Measurements from ENCODE around the gene MGRN1. TPM values are rescaled to one million over a fixed set of nuclear protein-coding genes. Genes with fewer than 3 reads are reported as not detected.

The MGRN1 gene
- 26.4 and 30.2 TPM in 2 replicates for total RNA-seq (2014; rRNA removed; shearing (Covaris generic))
- polyA plus RNA-seq (2016; fragmentation: Nextera tagmentation; extraction: Ambion mirVana) = 13.1 and 14.0 TPM in 2 replicates

GRCh38 chr16:4624015-4624826 lies at the start of gene MGRN1:
TSS of gene MGRN1 (plus strand) at chr16:4624826. CDS start at chr16:4624961, 135 bp downstream.
- in situ Hi-C loops (cut with MboI) = no loop called here
- WGBS, 2 experiments (ENCODE audit: low coverage in 1 of 2, low lambda C conversion rate in 2 of 2, missing lambda C conversion rate in 2 of 2) = 6 to 7% methylated on average over 37 to 42 of the region's 42 CpGs
- H3K4me3 ChIP-seq = peak within 1 kb of the TSS; percentile 97
- no peaks in the 10 kb centered on the region; the same call in 1 of the 2 replicates for H3F3A ChIP-seq (ENCODE audit: insufficient read depth)
- H3K79me2 ChIP-seq (ENCODE audit: insufficient read depth) = peaks cover 44% of the 10 kb centered on the region
- H3K36me3 ChIP-seq (ENCODE audit: low read depth) = no peaks in the 10 kb centered on the region
- no peaks in the 10 kb centered on the region for H3K9me2 ChIP-seq (ENCODE audit: insufficient read depth)
- peak within 1 kb of the TSS; percentile 96 for H3K4me2 ChIP-seq (ENCODE audit: unreplicated experiment)
- H3K9ac ChIP-seq = peak within 1 kb of the TSS; percentile 97
- peak within 1 kb of the TSS; percentile 74 for H2AFZ ChIP-seq
- TF ChIP-seq EZH2phosphoT487 (IDR thresholded peaks at IDR 0.05; ENCODE audit: insufficient read depth, low read depth) (no peak), EZH2 (IDR thresholded peaks at IDR 0.05; ENCODE audit: insufficient read depth, poor library complexity, severe bottlenecking) (no peak)
- H3K27me3 ChIP-seq (replicated peaks; ENCODE audit: insufficient read depth) = no peaks in the 10 kb centered on the region
- peak; percentile 99 for DNase-seq
- H4K20me1 ChIP-seq (ENCODE audit: insufficient read depth) = no peaks in the 10 kb centered on the region
- no peaks in the 10 kb centered on the region for H3K9me3 ChIP-seq (ENCODE audit: low read depth)
- H3K4me1 ChIP-seq (ENCODE audit: insufficient read depth) = no peaks in the 10 kb centered on the region
- peak within 1 kb of the TSS; percentile 93 for H3K27ac ChIP-seq

GRCh38 chr16:4574919-4575705 lies 49.5 kb upstream of the MGRN1 start:
- Histone ChIP-seq H3K27me3 (replicated peaks; ENCODE audit: insufficient read depth) (no peaks in the 10 kb centered on the region), H3K9ac (no peak overlapping the region), H3K4me1 (ENCODE audit: insufficient read depth) (no peaks in the 10 kb centered on the region), H3K9me2 (ENCODE audit: insufficient read depth) (no peaks in the 10 kb centered on the region), H2AFZ (no peak overlapping the region), H3K79me2 (ENCODE audit: insufficient read depth) (no peaks in the 10 kb centered on the region), H3F3A (ENCODE audit: insufficient read depth) (no peaks in the 10 kb centered on the region), H4K20me1 (ENCODE audit: insufficient read depth) (no peaks in the 10 kb centered on the region), H3K9me3 (ENCODE audit: low read depth) (no peaks in the 10 kb centered on the region), H3K4me2 (ENCODE audit: unreplicated experiment) (no peak overlapping the region), H3K27ac (no peak overlapping the region), H3K4me3 (no peak overlapping the region), H3K36me3 (ENCODE audit: low read depth) (no peaks in the 10 kb centered on the region)
- in situ Hi-C loops (cut with MboI) = no loop called here
- TF ChIP-seq EZH2 (IDR thresholded peaks at IDR 0.05; ENCODE audit: insufficient read depth, poor library complexity, severe bottlenecking) (no peak), EZH2phosphoT487 (IDR thresholded peaks at IDR 0.05; ENCODE audit: insufficient read depth, low read depth) (no peak)
- 62 to 65% methylated on average over 11 of the region's 11 CpGs for WGBS, 2 experiments (ENCODE audit: low coverage in 1 of 2, low lambda C conversion rate in 2 of 2, missing lambda C conversion rate in 2 of 2)
- DNase-seq = no peak

GRCh38 chr16:4576008-4576407 lies 48.6 kb upstream of the MGRN1 start:
- H3K4me3 ChIP-seq = no peak overlapping the region
- DNase-seq = no peak
- no peaks in the 10 kb centered on the region for H3K79me2 ChIP-seq (ENCODE audit: insufficient read depth)
- no peaks in the 10 kb centered on the region for H3K9me3 ChIP-seq (ENCODE audit: low read depth)
- no peak overlapping the region for H2AFZ ChIP-seq
- H3K27ac ChIP-seq = no peak overlapping the region
- H3K4me2 ChIP-seq (ENCODE audit: unreplicated experiment) = no peak overlapping the region
- H4K20me1 ChIP-seq (ENCODE audit: insufficient read depth) = no peaks in the 10 kb centered on the region
- in situ Hi-C loops (cut with MboI) = no loop called here
- TF ChIP-seq EZH2phosphoT487 (IDR thresholded peaks at IDR 0.05; ENCODE audit: insufficient read depth, low read depth) (no peak), EZH2 (IDR thresholded peaks at IDR 0.05; ENCODE audit: insufficient read depth, poor library complexity, severe bottlenecking) (no peak)
- 89 to 91% methylated on average over 11 to 15 of the region's 15 CpGs for WGBS, 2 experiments (ENCODE audit: low coverage in 1 of 2, low lambda C conversion rate in 2 of 2, missing lambda C conversion rate in 2 of 2)
- no peaks in the 10 kb centered on the region for H3K9me2 ChIP-seq (ENCODE audit: insufficient read depth)
- no peaks in the 10 kb centered on the region for H3F3A ChIP-seq (ENCODE audit: insufficient read depth)
- H3K36me3 ChIP-seq (ENCODE audit: low read depth) = no peaks in the 10 kb centered on the region
- H3K9ac ChIP-seq = no peak overlapping the region
- no peaks in the 10 kb centered on the region for H3K27me3 ChIP-seq (replicated peaks; ENCODE audit: insufficient read depth)
- no peaks in the 10 kb centered on the region for H3K4me1 ChIP-seq (ENCODE audit: insufficient read depth)

GRCh38 chr16:4578961-4579530 lies 45.6 kb upstream of the MGRN1 start:
- no peak for TF ChIP-seq EZH2phosphoT487 (IDR thresholded peaks at IDR 0.05; ENCODE audit: insufficient read depth, low read depth)
- no peak for TF ChIP-seq EZH2 (IDR thresholded peaks at IDR 0.05; ENCODE audit: insufficient read depth, poor library complexity, severe bottlenecking)
- H3F3A ChIP-seq (ENCODE audit: insufficient read depth) = no peaks in the 10 kb centered on the region
- no peak overlapping the region for H3K27ac ChIP-seq
- H3K79me2 ChIP-seq (ENCODE audit: insufficient read depth) = no peaks in the 10 kb centered on the region
- H2AFZ ChIP-seq = no peak overlapping the region
- H3K4me3 ChIP-seq = no peak overlapping the region
- in situ Hi-C loops (cut with MboI) = no loop called here
- H3K27me3 ChIP-seq (replicated peaks; ENCODE audit: insufficient read depth) = no peaks in the 10 kb centered on the region
- H4K20me1 ChIP-seq (ENCODE audit: insufficient read depth) = no peaks in the 10 kb centered on the region
- 62 to 65% methylated on average over 13 of the region's 13 CpGs for WGBS, 2 experiments (ENCODE audit: low coverage in 1 of 2, low lambda C conversion rate in 2 of 2, missing lambda C conversion rate in 2 of 2)
- no peaks in the 10 kb centered on the region for H3K36me3 ChIP-seq (ENCODE audit: low read depth)
- H3K4me2 ChIP-seq (ENCODE audit: unreplicated experiment) = no peak overlapping the region
- DNase-seq = no peak
- H3K9me2 ChIP-seq (ENCODE audit: insufficient read depth) = no peaks in the 10 kb centered on the region
- no peaks in the 10 kb centered on the region for H3K4me1 ChIP-seq (ENCODE audit: insufficient read depth)
- H3K9ac ChIP-seq = no peak overlapping the region
- no peaks in the 10 kb centered on the region for H3K9me3 ChIP-seq (ENCODE audit: low read depth)

Data from GM23248 (cell line).